ENCODE data around the gene PRMT1.
"Not testable (repeated sequence)": the region's sequence is repeated elsewhere in the genome, so short reads cannot be mapped to it uniquely, and the experiment has no call there.

The PRMT1 gene

DNA sequence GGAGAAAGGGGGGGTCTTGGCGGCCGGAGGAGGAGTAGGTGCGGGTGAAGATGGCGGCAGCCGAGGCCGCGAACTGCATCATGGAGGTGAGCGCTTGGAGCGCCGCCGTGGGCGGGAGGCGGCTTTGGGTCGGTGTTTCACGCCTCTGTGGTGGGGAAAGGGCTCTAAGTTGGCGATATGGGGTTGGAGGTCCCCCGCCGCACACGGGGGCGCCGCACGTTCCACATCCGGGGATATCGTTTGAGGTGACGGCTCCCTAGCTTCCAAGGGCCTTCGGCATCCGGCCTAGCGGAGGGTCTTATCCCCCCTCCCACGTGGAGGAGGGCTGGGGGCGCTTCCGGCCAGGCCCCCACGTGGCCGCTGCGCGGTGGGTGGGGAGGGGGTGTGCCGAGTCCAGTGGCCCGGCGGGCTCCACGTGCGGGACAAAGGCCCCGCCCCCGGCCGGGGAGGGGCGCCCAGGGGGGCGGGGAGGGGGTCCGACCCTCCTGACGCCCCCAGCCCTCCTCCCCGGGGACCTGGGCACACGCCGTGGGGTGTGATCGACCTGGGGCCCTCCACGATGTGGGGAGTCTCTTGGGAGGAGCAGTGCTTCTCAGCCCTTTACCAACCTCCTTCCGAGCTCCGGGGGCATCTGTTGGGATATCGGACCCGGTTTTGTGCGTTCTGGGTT lies at the start of gene PRMT1:
Gene PRMT1, plus strand, starts transcription at position 41 of the 670 bp plus-strand sequence. Its CDS starts 10 bp downstream, at position 51.
- H3K4me3 ChIP-seq (ENCODE audit: low read depth, low read length): peak within 1 kb of the TSS; percentile 92
- peak; percentile 73 for DNase-seq (ENCODE audit: low read depth)
- TF ChIP-seq, protein P1, sequence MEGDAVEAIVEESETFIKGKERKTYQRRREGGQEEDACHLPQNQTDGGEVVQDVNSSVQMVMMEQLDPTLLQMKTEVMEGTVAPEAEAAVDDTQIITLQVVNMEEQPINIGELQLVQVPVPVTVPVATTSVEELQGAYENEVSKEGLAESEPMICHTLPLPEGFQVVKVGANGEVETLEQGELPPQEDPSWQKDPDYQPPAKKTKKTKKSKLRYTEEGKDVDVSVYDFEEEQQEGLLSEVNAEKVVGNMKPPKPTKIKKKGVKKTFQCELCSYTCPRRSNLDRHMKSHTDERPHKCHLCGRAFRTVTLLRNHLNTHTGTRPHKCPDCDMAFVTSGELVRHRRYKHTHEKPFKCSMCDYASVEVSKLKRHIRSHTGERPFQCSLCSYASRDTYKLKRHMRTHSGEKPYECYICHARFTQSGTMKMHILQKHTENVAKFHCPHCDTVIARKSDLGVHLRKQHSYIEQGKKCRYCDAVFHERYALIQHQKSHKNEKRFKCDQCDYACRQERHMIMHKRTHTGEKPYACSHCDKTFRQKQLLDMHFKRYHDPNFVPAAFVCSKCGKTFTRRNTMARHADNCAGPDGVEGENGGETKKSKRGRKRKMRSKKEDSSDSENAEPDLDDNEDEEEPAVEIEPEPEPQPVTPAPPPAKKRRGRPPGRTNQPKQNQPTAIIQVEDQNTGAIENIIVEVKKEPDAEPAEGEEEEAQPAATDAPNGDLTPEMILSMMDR (IDR thresholded peaks at IDR 0.05; ENCODE audit: low read depth, low read length): no peak
- TF ChIP-seq MYC (IDR thresholded peaks at IDR 0.05; ENCODE audit: low read depth, low read length) (peak; percentile 78; the same call in 1 of the 2 replicates), POLR2A (IDR thresholded peaks at IDR 0.05; ENCODE audit: extremely low read depth, insufficient read length) (peak; percentile 78)
- TF ChIP-seq, protein P2, sequence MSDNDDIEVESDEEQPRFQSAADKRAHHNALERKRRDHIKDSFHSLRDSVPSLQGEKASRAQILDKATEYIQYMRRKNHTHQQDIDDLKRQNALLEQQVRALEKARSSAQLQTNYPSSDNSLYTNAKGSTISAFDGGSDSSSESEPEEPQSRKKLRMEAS (IDR thresholded peaks at IDR 0.05; ENCODE audit: low read depth, low read length): peak; percentile 90

DNA sequence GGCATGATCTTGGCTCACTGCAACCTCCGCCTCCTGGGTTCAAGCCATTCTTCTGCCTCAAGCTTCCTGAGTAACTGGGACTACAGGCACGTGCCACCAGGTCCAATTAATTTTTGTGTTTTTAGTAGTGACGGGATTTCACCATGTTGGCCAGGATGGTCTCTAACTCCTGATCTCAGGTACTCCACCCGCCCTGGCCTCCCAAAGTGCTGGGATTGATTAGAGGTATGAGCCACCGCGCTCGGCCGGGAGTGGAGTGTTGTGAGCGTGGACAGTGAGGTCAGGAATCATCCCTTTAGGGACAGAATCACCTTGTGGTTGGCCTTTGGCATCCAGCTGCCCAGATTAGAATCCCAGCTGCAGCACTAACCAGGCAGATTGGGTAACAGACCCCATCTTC lies 47.4 kb upstream of the PRMT1 start:
- no peak overlapping the region for H3K4me3 ChIP-seq (ENCODE audit: low read depth, low read length)
- DNase-seq (ENCODE audit: low read depth): no peak
- TF ChIP-seq MYC (IDR thresholded peaks at IDR 0.05; ENCODE audit: low read depth, low read length) (no peak), POLR2A (IDR thresholded peaks at IDR 0.05; ENCODE audit: extremely low read depth, insufficient read length) (no peak)
- TF ChIP-seq, protein P2 (IDR thresholded peaks at IDR 0.05; ENCODE audit: low read depth, low read length): no peak
- TF ChIP-seq, protein P1 (IDR thresholded peaks at IDR 0.05; ENCODE audit: low read depth, low read length): no peak

DNA sequence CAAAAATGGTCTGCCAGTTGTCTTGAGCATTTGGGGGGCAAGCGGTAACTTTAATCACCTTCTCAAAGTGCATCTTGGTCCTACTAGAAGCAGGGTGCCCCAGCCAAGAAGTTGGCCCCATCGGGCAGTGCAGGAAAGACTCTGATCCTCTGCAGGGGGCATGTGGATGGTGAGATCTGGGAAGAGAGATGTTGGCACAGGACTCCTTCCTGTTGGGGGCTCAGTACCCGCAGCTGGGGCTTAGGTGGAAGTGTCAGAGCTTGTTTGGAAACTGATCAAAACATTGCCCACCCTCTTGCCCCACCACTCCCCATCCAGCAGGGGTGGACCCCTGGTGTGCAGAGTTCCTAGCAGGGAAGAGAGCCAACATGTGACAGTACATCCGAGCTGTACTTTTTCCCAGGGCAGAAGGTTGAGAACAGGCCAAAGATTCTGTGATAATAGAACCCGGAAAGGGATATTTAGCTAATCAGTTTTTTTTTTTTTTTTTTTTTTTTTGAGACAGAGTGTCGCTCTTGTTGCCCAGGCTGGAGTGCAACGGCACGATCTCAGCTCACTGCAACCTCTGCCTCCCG lies 46.0 kb upstream of the PRMT1 start:
- H3K4me3 ChIP-seq (ENCODE audit: low read depth, low read length): no peak overlapping the region
- TF ChIP-seq, protein P2 (IDR thresholded peaks at IDR 0.05; ENCODE audit: low read depth, low read length): no peak
- TF ChIP-seq, protein P1 (IDR thresholded peaks at IDR 0.05; ENCODE audit: low read depth, low read length): no peak
- TF ChIP-seq MYC (IDR thresholded peaks at IDR 0.05; ENCODE audit: low read depth, low read length) (no peak), POLR2A (IDR thresholded peaks at IDR 0.05; ENCODE audit: extremely low read depth, insufficient read length) (no peak)
- DNase-seq (ENCODE audit: low read depth): no peak

DNA sequence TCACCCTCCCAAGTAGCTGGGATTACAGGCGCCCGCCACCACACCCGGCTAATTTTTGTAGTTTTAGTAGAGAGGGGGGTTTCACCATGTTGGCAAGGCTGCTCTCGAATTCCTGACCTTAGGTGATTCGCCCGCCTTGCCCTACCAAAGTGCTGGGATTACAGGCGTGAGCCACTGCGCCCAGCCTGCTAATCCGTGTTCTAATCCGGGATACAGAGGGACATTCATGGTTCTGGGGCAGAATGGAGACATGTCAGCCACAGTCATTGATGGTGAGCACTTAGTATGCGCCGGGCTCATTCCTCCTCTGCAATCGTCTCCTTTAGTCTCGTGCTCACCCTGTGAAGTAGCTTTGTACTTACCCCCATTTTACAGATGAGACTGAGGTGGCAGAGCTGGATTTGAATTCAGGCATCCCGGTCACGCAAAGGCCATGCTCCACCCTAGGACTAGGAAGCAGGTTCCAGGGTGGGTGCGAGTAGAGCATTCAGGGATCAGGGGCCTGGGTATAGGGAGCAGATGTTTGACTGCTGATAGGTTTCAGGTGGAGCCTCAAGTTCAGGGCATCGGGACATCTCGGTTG lies 45.4 kb upstream of the PRMT1 start:
- no peak overlapping the region for H3K4me3 ChIP-seq (ENCODE audit: low read depth, low read length)
- no peak for DNase-seq (ENCODE audit: low read depth)
- TF ChIP-seq POLR2A (IDR thresholded peaks at IDR 0.05; ENCODE audit: extremely low read depth, insufficient read length) (no peak), MYC (IDR thresholded peaks at IDR 0.05; ENCODE audit: low read depth, low read length) (no peak)
- TF ChIP-seq, protein P2 (IDR thresholded peaks at IDR 0.05; ENCODE audit: low read depth, low read length): no peak
- TF ChIP-seq, protein P1 (IDR thresholded peaks at IDR 0.05; ENCODE audit: low read depth, low read length): no peak

DNA sequence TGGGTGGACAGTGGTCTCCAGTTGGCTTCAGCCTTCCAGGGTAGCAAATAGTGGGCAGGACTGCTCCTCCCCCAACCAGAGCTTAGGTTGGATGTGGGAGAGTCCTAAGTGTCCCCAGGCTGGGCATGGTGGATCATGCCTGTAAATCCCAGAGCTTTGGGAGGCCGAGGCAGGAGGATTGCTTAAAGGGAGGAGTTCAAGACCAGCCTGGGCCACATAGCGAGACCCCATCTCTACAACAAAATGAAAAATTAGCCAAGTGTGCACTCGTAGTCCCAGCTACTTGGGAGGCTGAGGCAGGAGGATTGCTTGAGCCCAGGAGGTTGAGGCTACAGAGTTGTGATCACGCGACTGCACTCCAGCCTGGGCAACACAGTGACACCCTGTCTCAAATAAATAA lies 44.5 kb upstream of the PRMT1 start:
- H3K4me3 ChIP-seq (ENCODE audit: low read depth, low read length): no peak overlapping the region
- TF ChIP-seq, protein P2 (IDR thresholded peaks at IDR 0.05; ENCODE audit: low read depth, low read length): no peak
- TF ChIP-seq MYC (IDR thresholded peaks at IDR 0.05; ENCODE audit: low read depth, low read length) (no peak), POLR2A (IDR thresholded peaks at IDR 0.05; ENCODE audit: extremely low read depth, insufficient read length) (no peak)
- TF ChIP-seq, protein P1 (IDR thresholded peaks at IDR 0.05; ENCODE audit: low read depth, low read length): no peak

DNA sequence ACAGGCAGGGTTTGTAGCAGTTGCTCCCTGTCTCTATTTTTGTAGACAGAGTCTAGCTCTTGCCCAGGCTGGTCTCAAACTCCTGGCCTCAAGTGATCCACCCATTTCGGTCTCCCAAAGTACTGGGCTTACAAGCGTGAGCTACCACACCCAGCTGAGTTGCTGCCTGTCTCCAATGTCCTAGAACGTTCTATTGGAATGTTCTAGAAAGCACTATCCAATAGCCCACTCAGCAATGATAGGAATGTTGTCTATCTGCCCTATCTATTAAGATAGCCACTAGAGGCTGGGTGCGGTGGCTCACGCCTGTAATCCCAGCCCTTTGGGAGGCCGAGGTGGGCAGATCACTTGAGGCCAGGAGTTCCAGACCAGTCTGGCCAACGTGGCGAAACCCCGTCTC lies 43.8 kb upstream of the PRMT1 start:
- H3K4me3 ChIP-seq (ENCODE audit: low read depth, low read length): not testable (repeated sequence)

More for the DNA sequence above, 44.5 kb upstream of the PRMT1 start:
- DNase-seq (ENCODE audit: low read depth): no peak

More for the DNA sequence above, 43.8 kb upstream of the PRMT1 start:
- DNase-seq (ENCODE audit: low read depth): not testable (repeated sequence)
